NCI-H1092 (cell line): ENCODE measurements around the gene CACHD1.

Source experiments
- DNase-seq: peaks from one replicate; lab custom pipeline; 2025; lab: John Stamatoyannopoulos, UW

Gene CACHD1

DNA sequence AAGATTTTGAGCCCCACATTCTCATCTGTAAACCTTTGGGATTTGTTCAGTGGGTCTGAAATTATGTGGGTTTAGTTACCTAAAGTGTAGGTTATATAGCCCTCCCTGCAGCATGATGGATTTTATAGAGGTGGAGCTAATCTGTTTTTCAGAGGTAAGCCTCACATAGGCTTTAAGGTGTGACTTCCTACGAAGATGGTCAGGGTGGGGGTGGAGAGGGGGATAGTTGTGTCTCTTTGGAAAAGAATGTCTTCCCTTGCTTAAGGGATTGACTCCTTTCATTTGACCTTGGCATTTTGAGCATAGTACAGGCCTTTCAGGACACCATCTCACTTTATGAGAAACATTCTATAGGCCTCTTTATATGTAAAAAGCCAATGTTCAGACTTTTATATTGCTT lies 3.4 kb downstream of the CACHD1 start:
- DNase-seq = no peak

DNA sequence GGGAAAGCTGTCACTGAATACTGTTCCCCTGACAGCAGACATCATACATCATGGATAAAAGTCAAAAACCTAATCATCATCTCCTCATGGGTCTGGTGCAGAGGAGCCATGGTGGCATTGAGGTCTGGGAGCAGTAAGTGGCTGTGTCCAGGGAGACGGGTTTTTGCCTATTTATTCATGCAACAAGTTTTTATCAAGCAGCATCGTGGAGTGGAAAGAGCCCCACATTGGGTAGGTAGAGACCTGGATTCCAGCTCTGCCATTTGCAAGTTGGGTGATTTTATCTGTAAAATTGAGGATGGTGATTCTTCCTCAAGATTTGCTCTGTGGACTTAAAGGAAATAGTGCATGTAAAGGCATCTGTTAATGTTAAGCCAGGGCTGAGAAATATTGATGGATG lies 4.2 kb downstream of the CACHD1 start:
- DNase-seq = no peak

DNA sequence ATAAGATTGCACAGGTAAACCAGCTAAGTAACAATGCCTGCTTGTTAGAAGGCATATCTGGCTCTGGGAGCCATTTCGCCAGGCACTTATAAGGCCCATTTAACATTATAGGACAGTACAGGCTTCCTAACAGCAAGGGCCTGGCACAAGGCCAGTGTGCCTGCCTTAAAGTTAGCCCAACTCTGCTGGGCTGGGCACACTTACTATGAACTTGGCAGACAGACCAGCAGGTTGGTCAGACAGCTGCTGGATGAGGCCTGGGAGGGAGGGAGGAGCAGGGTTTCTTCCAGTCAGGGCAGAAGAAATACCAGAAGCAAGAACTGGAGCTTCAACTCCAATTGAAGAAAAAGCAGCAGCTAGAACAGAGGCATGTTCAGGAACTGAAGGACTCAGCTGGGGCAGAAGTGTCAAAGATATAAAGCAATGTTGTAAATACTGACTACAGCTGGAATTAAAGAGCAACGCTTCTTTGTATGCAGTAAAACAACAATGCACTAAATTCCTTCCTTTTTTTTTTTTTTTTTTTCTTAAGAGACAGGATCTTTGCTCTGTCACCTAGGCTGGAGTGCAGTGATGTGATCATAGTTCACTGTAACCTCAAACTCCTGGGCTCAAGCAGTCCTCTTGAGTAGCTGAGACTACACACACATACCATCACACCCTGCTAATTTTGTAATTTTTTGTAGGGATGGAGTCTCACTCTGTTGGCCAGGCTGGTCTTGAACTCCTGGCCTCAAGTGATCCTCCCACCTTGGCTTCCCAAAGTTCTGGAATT lies 4.9 kb downstream of the CACHD1 start:
- no peak for DNase-seq

- DNase-seq = no peak
Observed at GRCh38 chr1:64476251-64476952, 6.5 kb downstream of the CACHD1 start.

GRCh38 chr1:64478594-64479470 lies 8.9 kb downstream of the CACHD1 start:
- DNase-seq = no peak

DNA sequence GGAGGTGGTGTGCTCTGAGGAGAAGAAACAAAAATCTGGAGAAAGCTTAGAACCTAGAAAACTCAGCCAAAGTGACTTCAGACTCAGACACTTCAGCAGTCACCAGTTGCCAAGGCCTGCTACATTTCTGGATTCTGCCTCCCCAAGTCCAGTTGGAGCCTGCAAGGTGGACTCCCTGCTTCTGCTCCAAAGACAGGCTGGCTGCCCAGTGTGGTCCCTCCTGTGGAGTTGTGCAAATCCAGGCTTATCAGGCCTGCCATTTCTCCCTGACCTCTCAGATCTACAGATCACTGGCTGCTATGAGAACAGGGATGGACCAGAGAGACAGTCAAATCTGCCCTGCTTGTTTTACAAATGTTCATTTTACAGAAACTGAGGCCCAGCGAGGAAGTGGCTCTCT lies 9.9 kb downstream of the CACHD1 start:
- no peak for DNase-seq

GRCh38 chr1:64480999-64481772 lies 11.3 kb downstream of the CACHD1 start:
- DNase-seq = no peak

DNA sequence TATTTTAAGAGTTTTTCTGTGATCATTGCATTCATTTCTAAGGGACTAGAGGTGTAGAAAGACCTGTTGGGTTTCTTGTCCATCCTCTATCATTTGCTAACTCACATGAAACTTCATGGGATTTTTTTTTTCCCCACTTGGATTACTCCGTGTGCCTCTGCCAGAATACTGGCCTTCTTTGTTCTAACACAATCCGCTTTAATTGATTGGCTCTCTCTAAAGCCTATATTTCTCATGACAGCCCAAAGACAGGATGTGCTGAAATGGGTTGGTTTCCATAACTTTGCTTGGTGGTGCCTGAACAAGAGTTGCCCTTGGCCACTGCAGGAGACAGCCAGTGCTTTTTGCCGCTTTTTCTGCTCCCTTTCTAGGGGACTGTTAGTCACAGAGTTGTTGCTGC lies 12.2 kb downstream of the CACHD1 start:
- no peak for DNase-seq

GRCh38 chr1:64482720-64483119 lies 12.8 kb downstream of the CACHD1 start:
- DNase-seq = no peak

DNA sequence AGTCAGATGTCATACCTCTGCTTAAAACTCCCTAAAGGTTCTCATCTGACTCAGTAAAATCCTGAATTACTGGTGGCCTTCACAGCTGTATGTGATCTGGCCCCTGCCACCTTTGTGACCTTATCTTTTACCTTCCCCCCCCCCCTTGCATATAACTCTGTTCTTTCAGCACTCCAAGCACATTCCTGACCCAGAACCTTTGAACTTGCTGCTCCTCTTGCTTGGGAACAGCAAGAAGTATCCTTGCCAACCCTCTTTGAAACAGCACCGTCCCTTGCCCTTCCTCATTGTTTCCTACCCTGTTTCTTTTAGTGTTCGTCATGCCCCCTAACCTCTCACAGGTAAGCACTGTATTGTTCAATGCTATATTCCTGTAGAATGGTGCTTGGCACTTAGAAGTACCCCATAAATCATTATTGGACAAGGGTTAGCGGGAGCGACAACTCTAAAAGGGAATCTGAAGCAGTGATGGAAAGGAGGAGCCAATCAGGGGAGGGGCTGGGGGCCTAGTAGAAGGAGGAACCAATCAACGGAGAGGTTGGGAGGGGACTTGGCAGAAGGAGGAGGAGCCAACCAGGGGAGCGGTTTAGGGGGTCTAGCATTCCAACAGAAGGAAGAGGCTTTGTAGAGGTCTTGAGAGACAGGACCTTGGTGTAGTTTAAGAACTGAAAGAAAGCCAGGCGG lies 13.9 kb downstream of the CACHD1 start:
- DNase-seq = no peak

- peak; percentile 30 for DNase-seq
Observed at GRCh38 chr1:64484651-64485050, 14.7 kb downstream of the CACHD1 start.

GRCh38 chr1:64486193-64486592 lies 16.3 kb downstream of the CACHD1 start:
- DNase-seq = no peak

GRCh38 chr1:64487061-64487460 lies 17.1 kb downstream of the CACHD1 start:
- DNase-seq = no peak

DNA sequence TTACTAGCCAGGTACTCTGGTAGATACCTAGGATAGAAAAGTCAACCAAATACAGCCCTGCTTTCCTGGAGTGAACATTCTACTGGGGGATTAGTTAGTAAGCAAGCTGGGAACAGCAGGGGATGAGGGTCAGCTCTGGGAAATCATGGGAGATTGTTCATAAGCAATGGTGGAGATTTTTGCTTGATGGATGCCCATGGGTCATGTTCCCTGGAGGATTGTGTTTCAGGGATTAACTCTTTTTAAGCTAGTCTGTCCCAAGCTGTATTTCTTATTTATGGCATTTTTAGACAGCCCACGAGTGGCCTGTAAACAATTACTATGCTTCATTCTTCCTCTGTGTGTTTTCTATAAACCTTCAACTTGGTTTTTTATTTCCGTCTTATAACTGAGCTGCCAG lies 18.9 kb downstream of the CACHD1 start:
- DNase-seq = no peak

GRCh38 chr1:64489707-64490106 lies 19.8 kb downstream of the CACHD1 start:
- no peak for DNase-seq

DNA sequence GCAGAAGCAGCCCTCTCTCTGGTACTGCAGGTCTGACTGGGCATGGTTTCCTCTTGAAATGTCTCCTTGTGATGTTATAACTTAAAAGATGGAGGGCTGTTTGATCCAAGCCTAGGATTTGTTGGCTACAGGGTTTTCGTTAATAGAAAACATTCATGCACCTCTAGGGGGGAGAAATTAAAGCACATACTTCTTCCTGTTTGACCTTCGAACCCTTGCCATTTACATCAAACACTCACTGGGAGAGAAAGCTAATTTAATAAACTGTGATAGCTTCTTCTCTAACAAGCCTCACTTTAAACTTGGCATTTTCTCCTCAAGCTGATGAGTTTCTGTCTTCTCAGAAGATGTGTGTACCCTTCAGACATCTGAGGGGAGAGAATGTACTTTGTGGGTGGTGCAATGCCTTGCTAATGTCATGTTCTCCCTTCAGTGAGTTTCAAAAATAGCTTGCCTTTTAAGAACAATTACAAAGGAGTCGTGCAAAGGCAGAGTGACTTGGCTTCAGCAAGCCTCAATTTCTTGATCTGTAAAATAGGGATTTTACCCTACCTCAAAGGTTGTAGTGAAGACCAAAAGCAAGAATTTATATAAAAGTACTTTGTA lies 20.4 kb downstream of the CACHD1 start:
- DNase-seq = no peak

- no peak for DNase-seq
Observed at GRCh38 chr1:64492424-64492823, 22.5 kb downstream of the CACHD1 start.

DNA sequence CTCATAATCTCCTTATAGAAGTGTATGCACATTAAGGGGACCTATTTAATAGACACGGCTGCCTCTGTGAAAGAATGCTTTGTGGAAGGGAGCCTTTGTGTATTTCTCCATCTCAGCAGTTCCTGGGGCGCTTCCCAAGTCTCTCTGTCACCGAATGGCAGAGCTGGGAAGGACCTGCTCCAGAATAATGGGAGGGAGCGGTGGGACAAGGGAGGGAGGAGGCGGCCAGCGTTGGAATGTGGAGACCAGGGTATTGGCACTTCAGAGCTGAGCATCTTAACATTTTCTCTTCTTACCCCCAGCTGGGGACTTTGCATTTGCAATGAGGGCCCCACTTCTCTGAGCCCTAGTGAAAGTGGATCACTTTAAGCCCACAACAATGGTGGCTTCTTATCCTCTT lies 23.9 kb downstream of the CACHD1 start:
- DNase-seq = no peak

DNA sequence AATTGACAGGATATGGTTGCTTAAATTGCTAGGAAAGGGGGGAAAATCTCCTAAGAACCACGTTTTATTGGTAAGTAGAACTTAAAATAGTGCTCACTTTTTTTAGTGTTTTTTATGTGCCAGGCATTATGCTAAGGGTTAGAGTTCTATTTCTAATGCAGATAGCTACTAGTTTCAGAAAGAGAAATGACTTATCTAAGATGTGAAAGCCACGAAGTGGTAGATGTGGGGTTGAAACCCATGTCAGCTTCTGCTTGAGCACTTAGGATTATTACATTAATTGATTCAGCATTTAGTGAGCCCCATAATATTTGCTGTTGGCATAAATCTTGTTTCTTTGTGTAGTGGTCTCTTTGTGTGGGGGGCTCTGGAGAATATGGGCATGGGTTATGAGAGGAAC lies 24.7 kb downstream of the CACHD1 start:
- DNase-seq = no peak

DNA sequence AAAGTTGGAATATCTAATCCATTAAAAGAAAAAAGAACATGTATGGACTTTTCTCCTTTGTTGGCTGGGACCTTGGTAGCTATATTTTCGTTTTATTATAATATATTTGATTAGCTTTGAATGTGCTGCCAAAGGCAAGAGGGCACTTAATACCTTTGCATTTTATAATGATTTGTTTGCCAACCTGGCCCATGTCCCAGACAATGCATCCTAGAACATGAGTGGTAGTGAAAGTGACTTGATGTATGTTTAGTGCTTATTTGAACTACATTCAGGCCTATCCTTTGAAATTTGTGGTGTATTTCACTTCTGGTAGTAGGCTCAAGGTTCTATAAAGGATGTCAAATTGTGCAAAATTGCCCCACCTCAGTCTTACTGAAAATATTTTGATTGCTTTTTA lies 25.9 kb downstream of the CACHD1 start:
- peak; percentile 69 for DNase-seq

DNA sequence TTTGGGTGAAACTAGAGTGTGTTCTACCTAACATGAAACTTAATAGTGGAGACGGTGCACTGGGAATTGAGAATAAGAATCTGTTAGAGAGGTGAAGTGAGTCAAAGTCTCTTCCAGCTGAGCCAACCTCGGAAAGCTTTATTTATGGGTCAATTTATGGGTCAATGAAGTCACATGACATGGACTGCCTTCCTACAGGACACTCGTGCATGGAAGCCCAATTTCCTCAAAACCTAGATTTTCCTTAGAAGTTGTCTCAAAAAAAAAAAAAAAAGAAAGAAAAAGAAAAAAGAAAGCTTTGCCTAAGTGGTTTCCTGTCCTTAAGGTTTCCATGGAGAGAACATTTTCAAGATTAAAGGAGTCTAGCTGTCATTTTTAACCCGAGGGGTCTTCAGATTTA lies 26.7 kb downstream of the CACHD1 start:
- no peak for DNase-seq
